GM12891 (cell line): ENCODE data around the gene DTNBP1.

Experiments
- DNase-seq: peaks from one replicate; pipeline ENCODE4 v3.0.0; 2011; ENCODE audit warnings: low spot score; ENCODE audit not compliant: insufficient read length
- FAIRE-seq: peaks from 2 replicates; lab custom pipeline; 2011; peaks lifted over from hg19 to GRCh38; lab: Jason Lieb, UNC
- PAX5 ChIP-seq: IDR thresholded peaks from 2 replicates; pipeline ENCODE4 v1.6.1; 2011; ENCODE audit warnings: low read length, moderate library complexity, mild to moderate bottlenecking; ENCODE audit not compliant: insufficient read depth, severe bottlenecking
- POLR2A ChIP-seq: IDR thresholded peaks from 2 replicates; pipeline ENCODE4 v1.6.1; 2011; ENCODE audit warnings: low read depth, low read length, control low read depth
- POLR2AphosphoS5 ChIP-seq: IDR thresholded peaks from 2 replicates; pipeline ENCODE4 v1.6.1; 2011; ENCODE audit warnings: low read depth, low read length, control low read depth
- POU2F2 ChIP-seq: IDR thresholded peaks from 2 replicates; pipeline ENCODE4 v1.6.1; 2011; ENCODE audit warnings: low read depth, mild to moderate bottlenecking, control low read depth, low read length, moderate library complexity
- SPI1 ChIP-seq: IDR thresholded peaks from 2 replicates; pipeline ENCODE4 v1.6.1; 2011; ENCODE audit warnings: low read depth, low read length, control low read depth
- TAF1 ChIP-seq: IDR thresholded peaks from 2 replicates; pipeline ENCODE4 v1.6.1; 2011; ENCODE audit warnings: low read depth, low read length, control low read depth

Gene DTNBP1

DNA sequence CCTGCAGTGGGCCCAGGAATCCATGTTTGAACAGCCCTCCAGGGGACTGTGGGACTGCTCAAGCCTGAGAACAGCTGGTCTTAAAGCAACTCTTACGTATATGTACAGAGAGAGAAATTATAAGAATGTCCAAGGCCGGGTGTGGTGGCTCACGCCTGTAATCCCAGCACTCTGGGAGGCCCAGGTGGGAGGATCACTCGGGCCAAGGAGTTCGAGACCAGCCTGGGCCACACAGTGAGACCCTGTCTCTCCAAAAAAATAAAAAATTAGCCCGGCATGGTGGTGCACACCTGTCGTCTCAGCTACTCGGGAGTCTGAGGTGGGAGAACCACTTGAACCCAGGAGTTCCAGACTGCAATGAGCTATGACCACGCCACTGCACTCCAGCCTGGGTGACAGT lies 134.0 kb downstream of the DTNBP1 start:
- no peak for FAIRE-seq

DNA sequence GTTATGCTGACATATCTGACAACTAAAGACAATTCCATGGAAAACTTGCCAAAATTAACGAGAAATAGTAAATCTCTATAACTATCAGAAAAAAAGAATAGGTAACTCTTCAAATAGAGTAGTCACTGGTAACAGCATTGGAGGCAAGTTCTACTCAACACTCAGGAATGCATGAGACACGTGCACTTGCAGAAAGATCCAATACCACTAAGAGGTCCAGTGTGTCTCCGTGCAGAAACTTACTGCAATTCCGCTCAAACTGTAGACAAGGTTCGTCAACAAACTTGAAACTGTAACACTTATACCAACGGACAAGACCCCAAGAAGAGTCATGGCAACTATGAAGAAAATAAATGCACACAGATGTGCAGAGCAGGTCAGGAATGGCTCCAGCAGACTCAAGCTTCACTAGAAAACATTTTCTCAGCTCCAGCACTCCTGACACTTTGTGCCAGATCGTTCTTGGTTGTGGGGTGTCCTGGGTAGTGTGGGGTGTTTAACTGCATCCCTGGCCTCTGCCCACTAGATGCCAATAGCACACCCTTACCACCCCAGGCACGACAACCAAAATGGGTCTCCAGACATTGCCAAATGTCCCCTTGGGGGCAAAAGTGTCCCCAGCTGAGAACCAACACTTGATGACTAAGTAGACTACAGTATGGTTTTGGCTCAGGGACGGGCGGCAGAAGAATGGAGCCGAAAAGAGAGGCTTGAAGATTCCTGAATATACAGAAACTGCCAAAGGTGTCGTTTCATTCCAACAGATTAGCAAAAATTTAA lies 134.8 kb downstream of the DTNBP1 start:
- no peak for FAIRE-seq
- no peak for TF ChIP-seq POU2F2
- no peak for TF ChIP-seq TAF1
- DNase-seq, result no peak

More for the DNA sequence above, 134.0 kb downstream of the DTNBP1 start:
- no peak for DNase-seq
- no peak for TF ChIP-seq POU2F2
- TF ChIP-seq PAX5, result no peak
- TF ChIP-seq POLR2A, result no peak
- TF ChIP-seq SPI1, result no peak
- no peak for TF ChIP-seq TAF1
- TF ChIP-seq POLR2AphosphoS5, result no peak

DNA sequence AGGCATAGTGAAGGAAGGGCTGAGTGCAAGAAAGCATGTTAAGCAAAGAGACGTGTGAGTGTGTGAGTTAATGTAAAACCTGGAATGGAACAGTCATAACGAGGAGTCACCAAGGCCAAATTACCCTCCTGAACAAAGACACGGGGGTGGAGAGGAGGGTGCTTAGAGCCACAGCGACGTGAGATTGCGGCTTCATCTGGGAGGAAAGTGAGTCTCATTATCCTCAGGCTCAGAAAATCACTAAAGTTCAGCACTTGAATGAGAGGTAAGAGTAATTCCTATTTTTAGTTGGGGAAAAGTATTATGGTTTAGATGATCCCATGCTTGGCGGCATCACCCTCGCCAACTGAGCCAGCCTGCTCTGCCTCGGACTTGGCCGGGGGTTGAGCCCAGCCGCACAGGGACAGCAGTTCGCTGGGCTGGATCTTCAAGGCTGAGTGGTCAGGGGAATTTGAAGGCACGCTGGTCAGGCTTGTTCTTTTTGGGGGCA lies 136.6 kb downstream of the DTNBP1 start:
- DNase-seq, result no peak
- no peak for FAIRE-seq
- TF ChIP-seq PAX5, result no peak
- TF ChIP-seq POLR2AphosphoS5, result peak; percentile 37; the same call in 1 of the 2 replicates
- no peak for TF ChIP-seq POU2F2

DNA sequence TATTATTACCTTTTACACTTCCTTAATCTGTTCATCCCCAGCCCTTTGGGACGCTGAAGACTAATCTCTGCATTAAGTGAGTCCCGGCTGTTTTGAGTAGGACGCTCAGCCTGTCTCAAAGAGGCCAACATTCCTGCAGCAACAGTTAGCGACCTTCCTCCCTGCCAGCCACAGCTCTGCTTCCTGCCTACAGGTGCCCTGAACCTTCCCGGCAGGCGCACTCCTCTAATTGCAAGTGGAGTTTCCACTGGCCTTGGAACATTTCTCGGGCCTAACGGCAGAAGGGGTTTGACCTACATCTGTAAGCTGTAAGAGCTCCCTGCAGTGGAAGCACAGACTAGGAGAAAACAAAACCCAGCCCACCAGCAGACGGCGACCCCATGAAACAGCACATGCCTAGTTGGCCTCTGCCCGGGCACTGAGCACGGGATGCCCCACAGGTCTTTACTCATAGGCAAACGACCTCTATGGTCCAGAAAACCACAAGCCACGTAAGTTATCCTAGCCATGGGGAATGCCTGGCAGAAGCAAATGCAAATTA lies 137.9 kb downstream of the DTNBP1 start:
- no peak for TF ChIP-seq SPI1
- TF ChIP-seq POLR2AphosphoS5, result no peak

DNA sequence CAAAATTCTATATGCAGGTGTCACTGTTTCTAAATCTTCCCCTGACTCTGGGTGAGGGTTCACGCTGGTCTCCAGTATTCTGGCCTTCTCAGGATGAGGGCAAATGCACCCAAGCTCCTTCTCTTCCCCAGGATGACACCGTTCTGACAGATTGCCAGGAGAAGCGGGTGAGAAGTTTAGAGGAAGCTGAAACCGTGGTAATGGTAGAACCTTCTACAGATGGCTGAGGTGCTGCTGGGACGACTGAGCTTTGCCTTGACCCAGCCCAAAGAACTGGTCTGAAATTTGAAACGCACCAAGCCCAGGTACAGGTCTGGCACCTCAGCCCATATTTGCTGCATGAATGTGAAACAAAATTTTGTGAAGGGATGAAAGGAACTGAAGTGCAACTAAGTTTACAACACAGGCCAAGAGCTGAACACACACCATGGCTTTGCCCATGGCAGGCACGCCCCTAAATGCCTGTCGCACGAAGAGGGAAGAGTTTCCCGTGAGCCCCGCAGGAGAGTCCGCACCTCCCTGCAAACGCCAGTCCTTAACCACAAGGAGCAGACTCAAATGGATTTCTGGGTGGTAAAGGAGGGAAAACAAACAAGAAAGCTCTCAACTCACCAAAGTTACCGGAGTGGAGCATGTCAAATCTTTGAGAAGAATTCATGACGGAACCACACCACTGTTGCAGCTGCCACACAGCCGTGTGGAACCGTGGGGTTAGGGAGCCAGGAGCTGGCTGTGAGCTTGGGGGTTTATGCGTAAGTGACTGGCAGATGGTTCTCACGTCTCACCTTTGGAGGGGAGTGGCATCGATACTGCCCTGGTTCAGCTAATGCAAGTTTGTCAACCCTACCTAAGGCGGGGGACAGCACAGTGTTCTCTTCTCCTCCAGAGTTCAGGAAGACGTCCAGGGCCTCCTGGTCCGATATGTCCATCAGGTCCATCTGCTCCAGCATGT lies 138.9 kb downstream of the DTNBP1 start:
- DNase-seq, result no peak
- no peak for FAIRE-seq
- TF ChIP-seq POLR2AphosphoS5, result peak; percentile 65; the same call in 1 of the 2 replicates
- TF ChIP-seq SPI1, result no peak
- peak; percentile 32 for TF ChIP-seq POLR2A
- no peak for TF ChIP-seq TAF1
- TF ChIP-seq POU2F2, result no peak
- TF ChIP-seq PAX5, result no peak

More for the DNA sequence above, 137.9 kb downstream of the DTNBP1 start:
- no peak for FAIRE-seq
- no peak for DNase-seq

DNA sequence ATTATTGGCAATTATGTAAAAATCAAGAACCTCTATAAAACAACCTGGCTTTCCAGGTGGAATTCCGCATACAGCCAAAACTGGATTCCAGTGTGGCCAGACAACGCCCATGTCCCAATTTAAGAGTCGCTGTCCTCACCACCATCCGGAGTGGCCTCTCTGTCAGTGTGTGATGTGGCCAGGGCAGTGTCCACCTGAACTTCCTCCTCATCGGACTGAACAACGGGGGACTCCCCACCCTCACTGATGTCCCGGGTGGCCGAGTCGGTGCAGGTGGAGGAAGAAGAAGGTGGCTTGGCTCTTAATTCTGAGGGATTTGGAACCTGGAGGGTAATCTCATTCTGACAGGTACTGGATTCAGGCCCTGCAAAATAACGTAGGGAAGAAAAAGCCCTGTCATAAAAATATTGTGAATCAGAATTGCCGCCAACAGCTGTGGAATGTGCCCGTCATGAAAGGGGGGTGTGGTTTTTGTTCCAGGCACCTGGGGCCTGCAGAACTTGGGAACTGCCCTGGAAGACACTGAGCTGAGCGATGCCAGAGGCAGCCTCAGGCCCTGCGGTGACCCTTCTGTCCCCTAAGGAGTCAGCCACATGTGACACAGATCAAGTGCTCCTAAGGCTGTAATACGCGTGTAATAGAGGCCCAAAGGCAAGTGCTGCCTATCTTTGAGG lies 139.8 kb downstream of the DTNBP1 start:
- FAIRE-seq, result no peak
- DNase-seq, result no peak
- TF ChIP-seq POLR2A, result 0 out of 2 replicates have a peak, but pooled peaks have one; percentile 43
- no peak for TF ChIP-seq PAX5

DNA sequence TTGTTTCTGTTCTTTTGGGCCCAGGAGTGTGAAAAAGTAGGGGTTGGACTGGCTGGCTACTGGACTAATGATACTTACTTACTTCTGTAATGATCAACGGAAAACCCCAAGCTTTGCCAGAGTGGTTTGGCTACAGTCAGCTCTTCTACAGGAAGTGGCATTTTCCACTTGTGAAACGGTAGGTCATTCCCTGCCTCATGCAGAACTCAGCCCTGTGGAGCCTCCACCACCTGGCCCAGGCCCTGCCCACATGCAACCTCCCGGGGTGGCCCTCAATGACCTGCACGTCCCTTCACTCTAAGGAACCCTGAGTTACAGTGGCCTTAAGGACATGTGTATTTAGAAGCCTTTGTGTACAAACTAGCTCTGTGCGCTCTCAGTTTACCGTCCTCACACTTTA lies 140.4 kb downstream of the DTNBP1 start:
- TF ChIP-seq SPI1 (no peak), POLR2A (peak; percentile 11; the same call in 1 of the 2 replicates), TAF1 (no peak), POU2F2 (no peak), POLR2AphosphoS5 (no peak)
- no peak for DNase-seq
- no peak for FAIRE-seq

DNA sequence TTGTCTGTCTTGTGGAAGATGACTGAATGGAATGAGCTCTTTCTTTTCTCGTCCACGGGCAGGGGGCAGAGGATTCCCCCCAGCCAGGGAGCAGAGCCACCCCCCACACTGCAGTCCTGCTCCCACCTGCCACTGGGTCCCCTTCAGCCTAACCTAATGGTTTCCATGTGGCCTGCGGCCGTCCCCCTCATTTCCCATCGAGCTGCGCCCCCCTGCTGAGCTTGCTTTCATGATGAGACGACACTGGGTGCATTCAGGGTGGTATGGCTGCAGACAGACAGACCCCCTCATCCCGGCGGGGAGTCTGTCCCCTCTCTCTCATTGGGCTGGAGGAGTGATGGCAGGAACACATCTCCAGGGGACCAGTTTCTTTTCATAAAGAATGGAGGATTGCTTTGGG lies 140.8 kb downstream of the DTNBP1 start:
- DNase-seq (no peak), FAIRE-seq (no peak)
- TF ChIP-seq POLR2AphosphoS5 (no peak), POLR2A (peak; percentile 0; the same call in 1 of the 2 replicates), SPI1 (no peak)

DNA sequence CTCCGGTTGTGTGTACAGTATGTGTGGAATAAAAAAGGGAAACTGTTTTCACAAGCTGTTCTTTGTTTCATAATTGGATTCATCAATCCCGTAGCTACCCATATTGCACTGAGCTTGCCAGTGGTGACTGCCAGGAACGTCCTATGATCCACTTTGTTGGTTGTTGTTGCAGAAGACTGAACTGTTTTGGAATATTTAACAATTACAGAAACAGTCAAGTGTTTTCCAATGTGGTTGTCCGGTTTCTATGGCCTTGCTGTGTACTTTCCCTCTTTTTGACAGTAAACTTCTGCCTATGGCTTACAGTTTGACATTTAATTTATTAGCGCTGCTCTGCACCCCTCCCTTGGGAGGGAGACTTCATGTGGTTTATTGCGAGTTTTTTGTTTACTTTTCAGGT lies 141.2 kb downstream of the DTNBP1 start:
- no peak for FAIRE-seq
- TF ChIP-seq TAF1 (no peak), POLR2AphosphoS5 (no peak), POLR2A (no peak; the same call in 1 of the 2 replicates), POU2F2 (no peak), SPI1 (no peak), PAX5 (no peak)
- no peak for DNase-seq
